Lung (tissue), 16 donors: ENCODE measurements around the gene DRAM1. TPM values are rescaled to one million over a fixed set of nuclear protein-coding genes. Genes with fewer than 3 reads are reported as not detected.

ENCODE experiments used
- ATAC-seq: fragments of 200-7000 bp; cut with Tn5 transposase; one replicate; pipeline ENCODE4 v1.9.1; 2020; ENCODE audit warnings: moderate number of reproducible peaks; ENCODE audit not compliant: insufficient read depth, low FRiP score
- DNase-seq, 3 donors: peaks; one replicate each; pipeline ENCODE4 v3.0.0-alpha.2; 2013 to 2017
- H3K27ac ChIP-seq, 2 donors: one replicate each; pipeline ENCODE4 v1.5.1; 2013; ENCODE audit warnings: mild to moderate bottlenecking in 2 of 2, moderate library complexity in 2 of 2, control low read depth in 1 of 2, inconsistent platforms in 1 of 2, low read depth in 1 of 2, low read length in 1 of 2
- H3K27me3 ChIP-seq, 3 donors: one replicate each; pipeline ENCODE4 v1.5.1; 2013; ENCODE audit warnings: low read length in 2 of 3; ENCODE audit not compliant: control insufficient read depth in 3 of 3, insufficient read depth in 3 of 3
- H3K36me3 ChIP-seq, 4 donors: one replicate each; pipeline ENCODE4 v1.5.1; 2013; ENCODE audit warnings: low read length in 4 of 4, mild to moderate bottlenecking in 1 of 4, moderate library complexity in 1 of 4; ENCODE audit not compliant: control insufficient read depth in 4 of 4, insufficient read depth in 4 of 4
- H3K4me1 ChIP-seq, 5 donors: one replicate each; pipeline ENCODE4 v1.5.1; 2013; ENCODE audit warnings: low read length in 5 of 5, mild to moderate bottlenecking in 2 of 5, moderate library complexity in 1 of 5; ENCODE audit not compliant: control insufficient read depth in 5 of 5, insufficient read depth in 5 of 5
- H3K4me3 ChIP-seq: one replicate; pipeline ENCODE4 v1.5.1; 2013; ENCODE audit warnings: mild to moderate bottlenecking, control low read depth, moderate library complexity
- H3K9ac ChIP-seq, 2 donors: one replicate each; pipeline ENCODE4 v1.5.1; 2013; ENCODE audit warnings: low read length in 2 of 2, control low read depth in 1 of 2; ENCODE audit not compliant: insufficient read depth in 1 of 2
- H3K9me3 ChIP-seq, 4 donors: one replicate each; pipeline ENCODE4 v1.5.1; 2013; ENCODE audit warnings: low read length in 3 of 4, mild to moderate bottlenecking in 1 of 4, moderate library complexity in 1 of 4; ENCODE audit not compliant: control insufficient read depth in 4 of 4, insufficient read depth in 3 of 4
- CTCF ChIP-seq: IDR thresholded peaks from 2 replicates; pipeline ENCODE4 v1.5.1; 2012; ENCODE audit warnings: mild to moderate bottlenecking; ENCODE audit errors: control extremely low read depth, extremely low read depth
- WGBS, 2 donors: extraction: QIAGEN DNeasy Blood & Tissue Kit; methylation state at CpG; one replicate each; pipeline ENCODE4 v1.1.7; 2013; 5-methylcytosine and 5-hydroxymethylcytosine counted together
- long read RNA-seq, 5 donors: transcript quantifications; one replicate each; lab custom pipeline, GENCODE V29; 2026
- polyA plus RNA-seq, 2 donors: library from polyadenylated mRNA; stranded (reverse); fragments of 200-250 nt; gene quantifications; one replicate each; pipeline ENCODE4 v1.2.1, GENCODE V29; 2013
- total RNA-seq, 2 donors: library from RNA; depleted of rRNA in 1 of 2; stranded (reverse); fragments of >200 nt in 1 of 2; gene quantifications; one replicate each; pipeline ENCODE4 v1.2.1, GENCODE V29; 2014 to 2021
- donor health status: control.
- donor health status: control.
- donor health status: Bipolar disorder and iron deficiency.
- donor health status: healthy.
- donor health status: DM: yes; HTN: yes; CAD: no.

DRAM1 gene, protein sequence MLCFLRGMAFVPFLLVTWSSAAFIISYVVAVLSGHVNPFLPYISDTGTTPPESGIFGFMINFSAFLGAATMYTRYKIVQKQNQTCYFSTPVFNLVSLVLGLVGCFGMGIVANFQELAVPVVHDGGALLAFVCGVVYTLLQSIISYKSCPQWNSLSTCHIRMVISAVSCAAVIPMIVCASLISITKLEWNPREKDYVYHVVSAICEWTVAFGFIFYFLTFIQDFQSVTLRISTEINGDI
- total RNA-seq: 10 to 100 TPM; 68.5 to 80.9 TPM
- polyA plus RNA-seq: 10 to 100 TPM; 64.5 to 95.2 TPM
- long read RNA-seq, donor 1, transcript DRAM1-201 (7 exons, 3,519 nt): major isoform, 10 of 58 reads
- long read RNA-seq, donor 1, partial matches to known transcripts: 47 of 58 reads
- long read RNA-seq, donor 1, other reads (novel, unspliced or antisense): 0 of 58 reads
- long read RNA-seq, donor 2, partial matches to known transcripts: 29 of 31 reads
- long read RNA-seq, donor 2, other reads (novel, unspliced or antisense): 0 of 31 reads
- long read RNA-seq, donor 3, transcript DRAM1-201 (7 exons, 3,519 nt): major isoform, 6 of 21 reads
- long read RNA-seq, donor 3, partial matches to known transcripts: 0 of 21 reads
- long read RNA-seq, donor 3, other reads (novel, unspliced or antisense): 14 of 21 reads
- long read RNA-seq, donor 4, partial matches to known transcripts: 15 of 24 reads
- long read RNA-seq, donor 4, other reads (novel, unspliced or antisense): 9 of 24 reads
- long read RNA-seq, donor 5, partial matches to known transcripts: 8 of 43 reads
- long read RNA-seq, donor 5, other reads (novel, unspliced or antisense): 30 of 43 reads

- DNase-seq: peak; percentile 91 to 94 (median 92)
- Histone ChIP-seq H3K27ac (peak within 1 kb of the TSS; percentile 84 to 100), H3K9ac (peak within 1 kb of the TSS; percentile 78 to 91), H3K4me3 (peak within 1 kb of the TSS; percentile 87), H3K27me3 (no peaks in the 10 kb centered on the region), H3K9me3 (no peaks in the 10 kb centered on the region), H3K36me3 (peaks cover 0 to 4% (median 2%) of the 10 kb centered on the region in 4 donors), H3K4me1 (peaks cover 0 to 4% (median 0%) of the 10 kb centered on the region in 5 donors)
- 1% methylated on average over 93 to 105 of the region's 105 CpGs for WGBS, 2 donors
- TF ChIP-seq CTCF: peak; percentile 14
- ATAC-seq: peak; percentile 90
These were observed at the start of gene DRAM1 for GRCh38 chr12:101876861-101877805. DRAM1 (plus strand) TSS chr12:101877580; CDS start chr12:101877790, 210 bp downstream.

GRCh38 chr12:101828463-101829196 is 48.8 kb upstream of the DRAM1 start:
- no peak for TF ChIP-seq CTCF
- WGBS, 2 donors: 79 to 83% methylated on average over 6 of the region's 6 CpGs
- H3K9me3 ChIP-seq: no peaks in the 10 kb centered on the region
- no peaks in the 10 kb centered on the region for H3K36me3 ChIP-seq
- no peaks in the 10 kb centered on the region for H3K27me3 ChIP-seq
- no peak overlapping the region for H3K9ac ChIP-seq
- no peak overlapping the region for H3K27ac ChIP-seq
- no peak overlapping the region for H3K4me3 ChIP-seq
- peaks cover 0 to 12% (median 7%) of the 10 kb centered on the region in 5 donors for H3K4me1 ChIP-seq
- DNase-seq (no peak), ATAC-seq (no peak)
